ENCODE measurements around the gene IFI35. TPM values are rescaled to one million over a fixed set of nuclear protein-coding genes. Genes with fewer than 3 reads are reported as not detected.

IFI35 gene
- total RNA-seq, 2 experiments from 2014 or later = 6.3 to 8.6 TPM

- Histone ChIP-seq H3K9me2 (ENCODE audit: insufficient read depth, low read length) (no peaks in the 10 kb centered on the region), H3K79me2 (ENCODE audit: insufficient read depth, low read depth, low read length) (peaks cover 30% of the 10 kb centered on the region), H3K36me3 (ENCODE audit: insufficient read depth, low read length) (peaks cover 67% of the 10 kb centered on the region), H3K4me3 (ENCODE audit: low read depth, low read length, poor library complexity, severe bottlenecking) (peak overlapping the region; percentile 95), H3K4me1 (ENCODE audit: insufficient read depth, low read length, poor library complexity, severe bottlenecking) (peaks cover 20% of the 10 kb centered on the region), H3K4me2 (ENCODE audit: low read length) (peak overlapping the region; percentile 76), H4K20me1 (ENCODE audit: insufficient read depth, low read length) (peaks cover 14% of the 10 kb centered on the region; the same call in 1 of the 2 replicates), H2AFZ (ENCODE audit: low read length) (peak overlapping the region; percentile 86), H3K27ac (ENCODE audit: low read depth, low read length, poor library complexity, severe bottlenecking) (peak overlapping the region; percentile 63), H3K9me3 (ENCODE audit: low read length) (no peaks in the 10 kb centered on the region)
- no peak for DNase-seq (ENCODE audit: low spot score)
- BruUV-seq (replicated peaks) = no TSS peak
- TF ChIP-seq EZH2phosphoT487 (IDR thresholded peaks at IDR 0.05; ENCODE audit: borderline replicate concordance, low read depth, low read length) = no peak
- no peak for TF ChIP-seq CTCF (conservative IDR thresholded peaks at IDR 0.05; ENCODE audit: low read length)
- ChIA-PET CTCF (ENCODE audit: unreplicated experiment) (interaction anchor here (1.0 to 1.5 kb wide), 4 partner anchors 12 to 320 kb away, joined by 3 to 5 read pairs (median 4); no protein-coding TSS in a partner anchor), POLR2A (interaction anchor here (0.5 to 2.1 kb wide), 12 partner anchors 11 to 317 kb away, joined by 3 to 21 read pairs (median 4); partner anchors contain the start of gene PSME3)
- intact Hi-C loops (cut with micrococcal nuclease; ENCODE audit: unreplicated experiment) = loop anchor here (5.0 kb wide), 2 partner anchors 60 to 165 kb away; partner anchors contain the start of gene PSME3
Measured at GRCh38 chr17:42997390-42997983, 9.1 kb upstream of the IFI35 start.

DNA sequence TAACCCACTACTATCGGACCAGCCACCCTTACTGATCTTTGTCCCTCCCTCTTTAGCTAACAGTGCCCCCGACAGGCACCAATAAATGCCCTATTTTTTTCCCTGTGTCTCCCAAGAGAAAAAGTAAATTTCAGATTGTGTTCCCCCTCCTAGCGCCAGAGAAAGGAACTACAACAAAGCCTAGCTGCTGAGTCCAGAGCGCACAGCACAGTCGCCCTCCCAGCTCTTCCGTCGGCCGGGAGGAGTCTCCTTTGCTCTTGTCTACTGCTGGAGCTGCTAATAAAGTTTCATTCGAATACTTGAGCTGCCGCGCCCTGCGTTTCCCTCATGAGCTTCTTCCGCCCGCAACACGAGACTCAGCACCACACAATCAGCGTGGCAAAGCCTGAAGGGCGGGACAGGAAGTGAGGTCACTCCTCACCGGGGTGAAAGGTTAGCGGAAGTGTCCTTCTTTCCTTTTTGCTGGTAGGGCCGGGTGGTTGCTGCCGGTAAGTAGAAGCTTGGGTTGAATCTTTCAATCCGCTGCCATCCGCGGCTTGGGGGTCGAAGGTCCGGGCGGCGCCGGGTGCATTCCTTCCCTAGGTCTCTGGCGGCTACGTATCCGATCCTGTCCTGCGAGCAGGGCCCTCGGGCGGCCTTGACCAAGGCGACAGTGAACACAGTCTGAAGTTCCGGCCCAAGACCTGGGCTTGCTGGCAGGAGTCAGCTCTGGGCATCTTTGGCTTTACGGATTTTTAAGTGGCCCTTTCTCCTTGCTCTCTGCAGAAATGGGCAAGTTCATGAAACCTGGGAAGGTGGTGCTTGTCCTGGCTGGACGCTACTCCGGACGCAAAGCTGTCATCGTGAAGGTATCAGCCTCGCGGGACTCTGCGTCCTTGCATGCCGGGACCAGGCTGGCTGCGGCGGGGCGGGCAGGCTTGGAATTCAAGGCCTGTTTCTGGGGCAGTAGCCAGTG, 8.3 kb upstream of the IFI35 start, which contains the start of gene RPL27:
Gene RPL27 (plus strand): TSS at position 436 of the 955 bp plus-strand sequence. CDS start 332 bp downstream, at position 768.
- peak within 1 kb of the TSS; percentile 95 for H3K4me3 ChIP-seq (ENCODE audit: low read depth, low read length, poor library complexity, severe bottlenecking)
- H3K4me1 ChIP-seq (ENCODE audit: insufficient read depth, low read length, poor library complexity, severe bottlenecking) = peaks cover 20% of the 10 kb centered on the region
- H3K36me3 ChIP-seq (ENCODE audit: insufficient read depth, low read length) = peaks cover 67% of the 10 kb centered on the region
- intact Hi-C loops (cut with micrococcal nuclease; ENCODE audit: unreplicated experiment) = loop anchor here (1.0 to 5.0 kb wide), 4 partner anchors 13 to 166 kb away; partner anchors contain the start of genes PSME3, PTGES3L and RUNDC1
- peak within 1 kb of the TSS; percentile 88 for H3K4me2 ChIP-seq (ENCODE audit: low read length)
- H3K27ac ChIP-seq (ENCODE audit: low read depth, low read length, poor library complexity, severe bottlenecking) = peak within 1 kb of the TSS; percentile 63
- ChIA-PET CTCF (ENCODE audit: unreplicated experiment) (interaction anchor here (1.0 to 1.5 kb wide), 4 partner anchors 13 to 321 kb away, joined by 3 to 5 read pairs (median 4); no protein-coding TSS in a partner anchor), POLR2A (interaction anchor here (0.5 to 2.1 kb wide), 13 partner anchors 10 to 316 kb away, joined by 3 to 21 read pairs (median 3); partner anchors contain the start of gene PSME3)
- H3K9me2 ChIP-seq (ENCODE audit: insufficient read depth, low read length) = no peaks in the 10 kb centered on the region
- no peaks in the 10 kb centered on the region for H3K9me3 ChIP-seq (ENCODE audit: low read length)
- H2AFZ ChIP-seq (ENCODE audit: low read length) = peak within 1 kb of the TSS; percentile 86
- BruUV-seq (replicated peaks) = TSS peak; percentile 90
- H3K79me2 ChIP-seq (ENCODE audit: insufficient read depth, low read depth, low read length) = peaks cover 30% of the 10 kb centered on the region
- TF ChIP-seq CTCF (conservative IDR thresholded peaks at IDR 0.05; ENCODE audit: low read length) (peak; percentile 93), EZH2phosphoT487 (IDR thresholded peaks at IDR 0.05; ENCODE audit: borderline replicate concordance, low read depth, low read length) (no peak)
- H4K20me1 ChIP-seq (ENCODE audit: insufficient read depth, low read length) = peaks cover 14% of the 10 kb centered on the region; the same call in 1 of the 2 replicates
- peak; percentile 100 for DNase-seq (ENCODE audit: low spot score)
